Panc1 (cell line): ENCODE measurements around the gene DCP1A. TPM values are rescaled to one million over a fixed set of nuclear protein-coding genes. Genes with fewer than 3 reads are reported as not detected.

Source experiments
- ATAC-seq: fragments of 200-7000 bp; cut with Tn5 transposase; 2 replicates; pipeline ENCODE4 v1.9.1; 2020; ENCODE audit warnings: mild to moderate bottlenecking, moderate library complexity
- BruUV-seq: library from RNA; stranded (reverse); fragments of 400-500 nt; replicated peaks from 2 replicates; lab custom pipeline; 2021; lab: Mats Ljungman, UMichigan
- CTCF ChIA-PET: fragments of 300-600 bp; sonication (Branson Sonifier 250); formaldehyde crosslinking; loops from one replicate; lab custom pipeline; 2022; ENCODE audit warnings: antibody characterized with exemption; lab: Charles Lee
- POLR2A ChIA-PET: fragments of 300-600 bp; sonication (Branson Sonifier 250); formaldehyde crosslinking; loops from one replicate; lab custom pipeline; 2022; ENCODE audit warnings: antibody characterized with exemption; lab: Charles Lee
- DNase-seq: peaks from one replicate; pipeline ENCODE4 v3.0.0-alpha.2; 2010; ENCODE audit warnings: low read depth, low spot score
- H3K27ac ChIP-seq: 2 replicates; pipeline ENCODE4 v1.5.1; 2011; ENCODE audit warnings: mild to moderate bottlenecking, low read length, inconsistent platforms
- H3K27me3 ChIP-seq: fragments of 200-500 bp; sonication (Bioruptor generic); 2 replicates; pipeline ENCODE4 v1.6.0; 2014; ENCODE audit warnings: low read length, inconsistent platforms; ENCODE audit not compliant: control insufficient read depth, insufficient read depth
- H3K36me3 ChIP-seq: fragments of 200-500 bp; sonication (Bioruptor generic); 2 replicates; pipeline ENCODE4 v1.5.1; 2014; ENCODE audit warnings: inconsistent platforms, mild to moderate bottlenecking, low read length, moderate library complexity; ENCODE audit not compliant: control insufficient read depth, insufficient read depth
- H3K4me1 ChIP-seq: 2 replicates; pipeline ENCODE4 v1.5.1; 2011; ENCODE audit warnings: inconsistent platforms, mild to moderate bottlenecking, low read length, moderate library complexity; ENCODE audit not compliant: control insufficient read depth, insufficient read depth
- H3K4me3 ChIP-seq, 2 experiments: 2 replicates each; pipeline ENCODE4 v1.5.1; 2011 to 2012; ENCODE audit warnings: low read depth in 2 of 2, low read length in 2 of 2, mild to moderate bottlenecking in 2 of 2, inconsistent platforms in 1 of 2, moderate library complexity in 1 of 2
- H3K9me3 ChIP-seq: fragments of 200-500 bp; sonication (Bioruptor generic); 2 replicates; pipeline ENCODE4 v1.5.1; 2014; ENCODE audit warnings: low read depth, mild to moderate bottlenecking, inconsistent platforms, low read length, moderate library complexity; ENCODE audit not compliant: control insufficient read depth, insufficient read depth
- POLR2AphosphoS5 ChIP-seq: IDR thresholded peaks from 2 replicates; pipeline ENCODE4 v1.6.1; 2012; ENCODE audit warnings: mild to moderate bottlenecking, low read depth, low read length, moderate library complexity
- SIN3A ChIP-seq: IDR thresholded peaks from 2 replicates; pipeline ENCODE4 v1.6.1; 2012; ENCODE audit warnings: low read depth, mild to moderate bottlenecking, low read length, moderate library complexity, borderline replicate concordance; ENCODE audit not compliant: insufficient read depth
- TCF7L2 ChIP-seq: IDR thresholded peaks from 2 replicates; pipeline ENCODE4 v1.6.1; 2011; ENCODE audit warnings: mild to moderate bottlenecking, low read depth, low read length, inconsistent platforms
- in situ Hi-C: cut with HindIII; loops from 2 replicates; pipeline ENCODE4 v1.10.0; 2016; ENCODE audit warnings: low sequenced_read_pairs, low pct_unique_long_range_greater_than_20kb
- intact Hi-C: fragments of 100-400 bp; cut with micrococcal nuclease; formaldehyde crosslinking; loops from one replicate; pipeline ENCODE4 v1.10.0; 2022; ENCODE audit not compliant: unreplicated experiment
- total RNA-seq: library from RNA; stranded (reverse); gene quantifications from one replicate; pipeline ENCODE4 v1.2.1, GENCODE V29; 2021; ENCODE audit not compliant: unreplicated experiment
- TF ChIP-seq, protein P1 (sequence below), 2 experiments: IDR thresholded peaks; 2 replicates each; pipeline ENCODE4 v1.6.1; 2011 to 2012; ENCODE audit warnings: low read depth in 2 of 2, control low read depth in 1 of 2, low read length in 1 of 2, mild to moderate bottlenecking in 1 of 2, moderate library complexity in 1 of 2; ENCODE audit not compliant: insufficient read depth in 1 of 2
- TF ChIP-seq, protein P2 (sequence below): fragments of 450-650 bp; IDR thresholded peaks from 2 replicates; pipeline ENCODE4 v1.5.1; 2017; ENCODE audit warnings: mild to moderate bottlenecking

DCP1A gene
- total RNA-seq, 1 experiment from 2014 or later = 14.4 TPM

DNA sequence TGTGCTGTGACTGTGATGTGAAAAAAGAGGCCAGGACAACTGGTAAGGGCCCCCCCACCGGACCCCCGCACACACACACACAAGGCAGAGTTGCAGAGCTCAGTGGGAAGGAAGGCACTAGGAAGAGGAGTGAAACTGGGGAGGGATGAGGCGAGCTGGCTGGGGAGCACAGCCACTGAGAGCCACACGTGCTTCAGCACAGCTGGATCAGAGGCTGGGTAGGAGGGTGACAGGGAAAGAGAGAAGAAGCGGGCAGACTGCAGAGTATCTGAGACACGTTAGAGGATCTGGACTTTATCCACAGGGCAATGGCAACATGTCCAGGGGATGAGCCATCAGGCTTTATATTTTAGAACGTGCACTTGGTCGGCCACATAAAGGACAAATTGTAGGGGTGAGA is 53.5 kb downstream of the DCP1A start:
- no TSS peak for BruUV-seq
- H3K4me1 ChIP-seq = no peaks in the 10 kb centered on the region
- no peak for ATAC-seq
- no peaks in the 10 kb centered on the region for H3K27me3 ChIP-seq
- intact Hi-C loops (no loop called here), in situ Hi-C loops (no loop called here)
- no peak for TF ChIP-seq SIN3A
- TF ChIP-seq, protein P1, sequence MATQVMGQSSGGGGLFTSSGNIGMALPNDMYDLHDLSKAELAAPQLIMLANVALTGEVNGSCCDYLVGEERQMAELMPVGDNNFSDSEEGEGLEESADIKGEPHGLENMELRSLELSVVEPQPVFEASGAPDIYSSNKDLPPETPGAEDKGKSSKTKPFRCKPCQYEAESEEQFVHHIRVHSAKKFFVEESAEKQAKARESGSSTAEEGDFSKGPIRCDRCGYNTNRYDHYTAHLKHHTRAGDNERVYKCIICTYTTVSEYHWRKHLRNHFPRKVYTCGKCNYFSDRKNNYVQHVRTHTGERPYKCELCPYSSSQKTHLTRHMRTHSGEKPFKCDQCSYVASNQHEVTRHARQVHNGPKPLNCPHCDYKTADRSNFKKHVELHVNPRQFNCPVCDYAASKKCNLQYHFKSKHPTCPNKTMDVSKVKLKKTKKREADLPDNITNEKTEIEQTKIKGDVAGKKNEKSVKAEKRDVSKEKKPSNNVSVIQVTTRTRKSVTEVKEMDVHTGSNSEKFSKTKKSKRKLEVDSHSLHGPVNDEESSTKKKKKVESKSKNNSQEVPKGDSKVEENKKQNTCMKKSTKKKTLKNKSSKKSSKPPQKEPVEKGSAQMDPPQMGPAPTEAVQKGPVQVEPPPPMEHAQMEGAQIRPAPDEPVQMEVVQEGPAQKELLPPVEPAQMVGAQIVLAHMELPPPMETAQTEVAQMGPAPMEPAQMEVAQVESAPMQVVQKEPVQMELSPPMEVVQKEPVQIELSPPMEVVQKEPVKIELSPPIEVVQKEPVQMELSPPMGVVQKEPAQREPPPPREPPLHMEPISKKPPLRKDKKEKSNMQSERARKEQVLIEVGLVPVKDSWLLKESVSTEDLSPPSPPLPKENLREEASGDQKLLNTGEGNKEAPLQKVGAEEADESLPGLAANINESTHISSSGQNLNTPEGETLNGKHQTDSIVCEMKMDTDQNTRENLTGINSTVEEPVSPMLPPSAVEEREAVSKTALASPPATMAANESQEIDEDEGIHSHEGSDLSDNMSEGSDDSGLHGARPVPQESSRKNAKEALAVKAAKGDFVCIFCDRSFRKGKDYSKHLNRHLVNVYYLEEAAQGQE (IDR thresholded peaks at IDR 0.05; ENCODE audit: insufficient read depth in 1 of 2, low read depth in 2 of 2, low read length in 1 of 2) = no peak
- no peak for TF ChIP-seq POLR2AphosphoS5
- CTCF ChIA-PET = no interaction called here
- H3K9me3 ChIP-seq = no peaks in the 10 kb centered on the region
- no peak for DNase-seq
- H3K27ac ChIP-seq = no peak overlapping the region
- H3K4me3 ChIP-seq = no peak overlapping the region
- POLR2A ChIA-PET = no interaction called here
- H3K36me3 ChIP-seq = no peaks in the 10 kb centered on the region; the same call in none of the 2 replicates

DNA sequence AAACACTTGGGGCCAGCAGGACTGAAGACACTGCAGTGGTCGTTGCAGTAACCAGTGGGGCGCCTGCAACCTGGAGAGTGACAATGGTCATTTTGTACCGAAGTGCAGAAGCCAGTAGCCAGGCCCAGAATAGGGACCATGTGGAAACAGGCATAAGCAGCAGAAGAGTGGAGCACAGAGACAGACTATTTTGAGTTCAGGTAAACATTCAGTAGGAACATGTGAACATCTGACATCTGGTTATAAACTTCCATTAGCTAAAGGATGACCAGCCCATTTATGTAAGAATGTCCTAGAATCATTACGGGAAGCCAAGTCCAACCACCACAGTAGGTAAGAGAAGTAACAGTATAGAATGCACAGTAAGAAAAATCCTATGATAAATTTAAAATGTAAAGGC is 59.1 kb downstream of the DCP1A start:
- ChIA-PET CTCF (no interaction called here), POLR2A (no interaction called here)
- intact Hi-C loops = no loop called here
- Histone ChIP-seq H3K4me1 (no peaks in the 10 kb centered on the region), H3K27me3 (no peaks in the 10 kb centered on the region), H3K27ac (no peak overlapping the region), H3K4me3 (no peak overlapping the region), H3K36me3 (peaks cover 7% of the 10 kb centered on the region), H3K9me3 (no peaks in the 10 kb centered on the region)
- TF ChIP-seq, protein P1 (IDR thresholded peaks at IDR 0.05; ENCODE audit: insufficient read depth in 1 of 2, low read depth in 2 of 2, low read length in 1 of 2) = no peak
- TF ChIP-seq, protein P2, sequence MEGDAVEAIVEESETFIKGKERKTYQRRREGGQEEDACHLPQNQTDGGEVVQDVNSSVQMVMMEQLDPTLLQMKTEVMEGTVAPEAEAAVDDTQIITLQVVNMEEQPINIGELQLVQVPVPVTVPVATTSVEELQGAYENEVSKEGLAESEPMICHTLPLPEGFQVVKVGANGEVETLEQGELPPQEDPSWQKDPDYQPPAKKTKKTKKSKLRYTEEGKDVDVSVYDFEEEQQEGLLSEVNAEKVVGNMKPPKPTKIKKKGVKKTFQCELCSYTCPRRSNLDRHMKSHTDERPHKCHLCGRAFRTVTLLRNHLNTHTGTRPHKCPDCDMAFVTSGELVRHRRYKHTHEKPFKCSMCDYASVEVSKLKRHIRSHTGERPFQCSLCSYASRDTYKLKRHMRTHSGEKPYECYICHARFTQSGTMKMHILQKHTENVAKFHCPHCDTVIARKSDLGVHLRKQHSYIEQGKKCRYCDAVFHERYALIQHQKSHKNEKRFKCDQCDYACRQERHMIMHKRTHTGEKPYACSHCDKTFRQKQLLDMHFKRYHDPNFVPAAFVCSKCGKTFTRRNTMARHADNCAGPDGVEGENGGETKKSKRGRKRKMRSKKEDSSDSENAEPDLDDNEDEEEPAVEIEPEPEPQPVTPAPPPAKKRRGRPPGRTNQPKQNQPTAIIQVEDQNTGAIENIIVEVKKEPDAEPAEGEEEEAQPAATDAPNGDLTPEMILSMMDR = no peak
- TF ChIP-seq POLR2AphosphoS5 = no peak
- TF ChIP-seq TCF7L2 = no peak
- TF ChIP-seq SIN3A = no peak
- no TSS peak for BruUV-seq
- ATAC-seq (no peak), DNase-seq (no peak)
- in situ Hi-C loops = no loop called here
